Left renal cortex interstitium (tissue), 4 donors: ENCODE measurements around the gene MAN2B2. TPM values are rescaled to one million over a fixed set of nuclear protein-coding genes. Genes with fewer than 3 reads are reported as not detected.
"Not testable (repeated sequence)": the region's sequence is repeated elsewhere in the genome, so short reads cannot be mapped to it uniquely, and the experiment has no call there.

ENCODE experiments used
- DNase-seq, 4 donors: peaks; one replicate each; pipeline ENCODE4 v3.0.0-alpha.2; 2013; ENCODE audit warnings: low read depth in 4 of 4, low spot score in 2 of 4, missing footprints in 1 of 4
- polyA plus RNA-seq, 4 donors: library from polyadenylated mRNA; unstranded; fragments of 120-200 nt; gene quantifications; one replicate each; pipeline ENCODE4 v1.2.1, GENCODE V29; 2013; ENCODE audit not compliant: insufficient read length in 4 of 4

Gene MAN2B2
- polyA plus RNA-seq, 4 donors: 17.3 to 20.5 (median 19.3) TPM

DNA sequence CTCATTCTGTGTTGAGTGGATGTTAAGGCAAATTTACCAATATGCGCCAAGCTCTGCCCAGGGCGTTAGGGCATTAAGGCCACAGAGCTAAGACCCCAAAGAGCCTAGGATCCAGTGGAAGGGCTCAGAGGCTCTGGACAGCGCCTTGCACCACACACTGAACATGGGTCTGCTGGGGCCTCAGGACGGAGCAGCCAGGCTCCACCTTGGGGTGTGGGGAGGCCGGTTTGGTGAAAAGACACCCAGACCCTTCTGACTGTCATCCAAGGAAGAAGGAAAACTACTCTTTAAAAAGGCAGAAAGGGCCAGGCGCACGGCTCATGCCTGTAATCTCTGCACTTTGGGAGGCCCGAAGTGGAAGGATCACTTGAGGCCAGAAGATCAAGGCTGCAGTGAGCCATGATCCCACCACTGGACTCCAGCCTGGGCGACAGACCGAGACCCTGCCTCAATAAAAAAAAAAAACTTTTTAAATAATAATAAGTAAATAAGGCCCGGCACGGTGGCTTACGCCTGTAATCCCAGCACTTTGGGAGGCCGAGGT lies 64.2 kb downstream of the MAN2B2 start:
- no peak for DNase-seq

GRCh38 chr4:6640292-6641163 lies 65.5 kb downstream of the MAN2B2 start, which contains the start of gene MRFAP1:
TSS of gene MRFAP1 (plus strand) at chr4:6640685. CDS start at chr4:6640863, 178 bp downstream.
- DNase-seq: peak; percentile 86 to 92 (median 89)

- no peak for DNase-seq
Measured at GRCh38 chr4:6641164-6641970, 66.4 kb downstream of the MAN2B2 start.

DNA sequence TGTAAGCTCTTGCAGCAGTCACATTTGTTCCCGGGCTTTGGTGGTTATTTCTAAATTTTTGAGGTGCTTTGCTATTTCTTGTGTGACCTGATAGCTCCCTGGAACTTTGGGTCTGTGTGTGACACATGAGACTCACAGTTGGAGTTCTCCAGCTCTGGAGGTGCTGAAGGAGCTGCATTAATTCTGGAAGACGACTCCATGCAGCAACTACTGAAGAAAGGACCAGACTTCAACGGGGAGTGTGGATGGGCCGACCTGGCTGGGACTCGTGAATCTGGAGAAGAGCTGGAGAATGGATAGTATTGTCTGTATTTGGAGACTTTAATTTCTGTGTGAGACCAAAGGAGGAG lies 67.0 kb downstream of the MAN2B2 start:
- no peak for DNase-seq

- no peak for DNase-seq
Measured at GRCh38 chr4:6643141-6643847, 68.3 kb downstream of the MAN2B2 start.

GRCh38 chr4:6644792-6645530 lies 70.0 kb downstream of the MAN2B2 start:
- no peak for DNase-seq

DNA sequence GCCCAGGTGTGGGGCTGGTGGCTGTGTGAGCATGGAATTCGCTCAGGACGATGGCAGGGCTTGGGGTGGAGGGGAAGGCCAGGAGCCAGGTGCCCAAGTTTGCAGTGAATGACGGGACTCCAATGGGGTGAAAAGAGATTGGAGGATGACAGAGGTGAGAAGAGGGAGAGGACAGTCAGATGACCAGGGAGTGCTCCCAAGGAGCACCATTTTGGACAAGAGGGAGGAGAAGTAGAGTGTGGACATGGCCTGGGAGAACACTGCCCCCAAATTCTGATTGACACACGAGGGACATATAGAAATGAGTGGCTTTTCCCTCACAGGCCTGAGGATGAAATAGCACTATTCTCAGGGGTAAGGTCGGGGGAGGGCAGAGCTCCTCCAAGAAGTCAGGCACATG lies 72.2 kb downstream of the MAN2B2 start:
- DNase-seq: no peak

GRCh38 chr4:6647582-6648230 lies 72.7 kb downstream of the MAN2B2 start:
- DNase-seq: no peak

DNA sequence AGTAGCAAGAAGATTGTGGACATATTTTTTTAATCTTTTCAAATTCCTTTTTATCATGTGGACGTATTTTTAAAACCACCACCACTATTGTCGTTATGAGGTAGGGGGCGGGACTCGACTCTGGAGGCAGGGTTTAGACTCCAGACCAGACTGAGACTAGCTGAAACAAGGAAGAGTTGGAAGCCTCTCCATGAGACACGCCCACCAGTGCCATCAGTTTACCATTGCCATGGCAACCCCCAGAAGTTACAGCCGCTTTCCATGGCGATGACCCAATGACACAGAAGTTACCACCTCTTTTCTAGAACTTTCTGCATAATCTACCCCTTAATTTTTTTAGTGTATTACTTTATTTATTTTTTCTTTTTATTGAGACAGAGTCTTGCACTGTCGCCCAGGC lies 74.2 kb downstream of the MAN2B2 start:
- no peak for DNase-seq

DNA sequence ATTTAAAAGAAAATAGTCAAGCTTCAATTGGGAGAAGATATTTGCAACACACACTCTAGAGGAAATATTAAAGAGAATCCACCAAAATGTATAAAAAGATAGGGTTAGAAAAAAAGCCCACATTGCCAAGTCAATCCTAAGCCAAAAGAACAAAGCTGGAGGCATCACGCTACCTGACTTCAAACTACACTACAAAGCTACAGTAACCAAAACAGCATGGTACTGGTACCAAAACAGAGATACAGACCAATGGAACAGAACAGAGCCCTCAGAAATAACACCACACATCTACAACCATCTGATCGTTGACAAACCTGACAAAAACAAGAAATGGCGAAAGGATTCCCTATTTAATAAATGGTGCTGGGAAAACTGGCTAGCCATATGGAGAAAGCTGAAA lies 79.2 kb downstream of the MAN2B2 start:
- DNase-seq: not testable (repeated sequence)

DNA sequence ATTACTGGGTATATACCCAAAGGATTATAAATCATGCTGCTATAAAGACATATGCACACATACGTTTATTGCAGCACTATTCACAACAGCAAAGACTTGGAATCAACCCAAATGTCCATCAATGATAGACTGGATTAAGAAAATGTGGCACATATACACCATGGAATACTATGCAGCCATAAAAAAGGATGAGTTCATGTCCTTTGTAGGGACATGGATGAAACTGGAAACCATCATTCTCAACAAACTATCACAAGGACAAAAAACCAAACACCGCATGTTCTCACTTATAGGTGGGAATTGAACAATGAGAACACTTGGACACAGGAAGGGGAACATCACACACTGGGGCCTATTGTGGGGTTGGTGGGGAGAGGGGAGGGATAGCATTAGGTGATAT lies 80.3 kb downstream of the MAN2B2 start:
- not testable (repeated sequence) for DNase-seq

DNA sequence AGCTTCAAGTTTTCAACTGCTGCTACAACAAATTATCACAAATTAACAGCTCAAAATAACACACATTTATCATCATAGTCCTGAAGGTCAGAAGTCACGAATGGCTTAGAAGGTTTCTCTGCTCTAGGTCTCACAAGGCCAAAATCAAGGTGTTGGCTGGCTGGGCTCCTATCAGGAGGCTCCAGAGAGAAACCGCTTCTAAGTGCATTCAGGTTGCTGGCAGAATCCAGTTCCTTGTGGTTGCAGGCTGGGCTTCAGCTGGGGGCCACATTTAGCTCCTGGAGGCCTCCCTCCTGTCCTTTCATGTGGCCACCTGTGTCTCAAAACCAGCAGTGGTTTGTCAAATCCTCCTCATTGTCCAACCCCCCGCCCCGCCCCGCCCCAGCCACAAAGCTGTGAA lies 80.9 kb downstream of the MAN2B2 start:
- DNase-seq: no peak

DNA sequence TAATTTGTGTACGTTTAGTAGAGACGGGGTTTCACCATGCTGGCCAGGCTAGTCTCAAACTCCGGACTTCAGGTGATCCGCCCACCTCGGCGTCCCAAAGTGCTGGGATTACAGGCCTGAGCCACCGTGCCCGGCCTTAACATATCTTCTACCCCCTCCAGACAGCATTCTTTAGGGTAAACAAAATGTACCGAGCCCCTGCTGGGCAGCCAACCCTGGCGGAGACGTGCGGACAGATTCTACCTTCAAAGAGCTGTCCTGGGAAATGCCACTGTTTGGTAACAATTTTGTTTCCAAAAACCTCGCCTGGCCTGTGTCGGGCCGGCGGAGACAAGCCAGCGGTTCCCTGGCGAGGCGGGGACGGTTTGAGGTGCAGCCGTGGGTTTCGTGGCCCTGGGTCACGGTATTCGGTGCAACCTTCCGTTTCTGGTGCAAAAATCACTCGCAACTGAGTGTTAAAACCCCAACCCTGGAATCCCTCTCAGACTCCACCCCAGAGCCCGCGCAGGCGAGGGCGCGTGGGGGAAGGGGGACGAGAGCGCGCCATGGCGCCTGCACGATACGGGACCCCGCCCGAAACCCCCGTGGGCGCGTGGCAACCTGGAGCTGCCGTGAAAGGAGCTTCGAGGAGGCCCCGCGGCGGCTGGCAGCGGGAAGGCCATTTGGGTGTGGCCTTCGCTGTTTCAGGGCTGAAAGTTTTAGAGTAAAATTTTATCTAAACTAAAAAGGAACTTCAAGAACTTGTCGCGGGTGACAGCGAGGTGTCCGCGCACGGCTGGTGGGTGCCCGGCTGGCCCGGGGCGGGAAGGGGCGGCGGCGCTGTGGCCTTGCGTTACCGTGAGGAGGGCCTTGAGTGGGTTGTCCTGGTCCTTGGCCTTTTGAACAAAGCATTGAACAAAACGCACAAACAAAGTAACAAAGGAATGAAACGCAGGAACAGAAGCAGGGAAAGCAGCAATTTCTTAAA lies 82.5 kb downstream of the MAN2B2 start:
- DNase-seq: no peak

- DNase-seq: no peak
Measured at GRCh38 chr4:6658209-6658595, 83.2 kb downstream of the MAN2B2 start.

DNA sequence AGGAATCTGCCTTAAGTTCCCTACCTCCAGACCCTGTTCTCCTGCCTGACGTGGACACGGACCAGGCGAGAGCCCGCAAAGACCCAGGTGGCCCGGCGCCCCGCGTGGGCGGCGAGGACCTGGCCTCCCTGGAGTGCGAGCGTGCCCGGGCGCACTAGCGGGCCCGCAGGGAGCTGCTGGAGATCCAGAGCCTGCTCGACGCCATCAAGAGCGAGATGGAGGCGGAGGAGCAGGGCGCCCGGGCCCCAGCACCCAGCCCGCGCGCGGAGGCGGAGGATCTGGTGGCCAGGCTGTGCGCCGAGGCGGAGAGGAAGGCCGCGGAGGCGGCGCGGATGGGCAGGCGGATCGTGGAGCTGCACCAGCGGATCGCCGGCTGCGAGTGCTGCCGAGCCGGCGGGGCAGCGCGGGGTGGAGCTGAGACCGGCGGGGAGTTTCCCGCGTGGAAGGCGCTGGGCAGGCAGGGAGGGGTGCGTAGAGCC lies 83.6 kb downstream of the MAN2B2 start:
- no peak for DNase-seq

DNA sequence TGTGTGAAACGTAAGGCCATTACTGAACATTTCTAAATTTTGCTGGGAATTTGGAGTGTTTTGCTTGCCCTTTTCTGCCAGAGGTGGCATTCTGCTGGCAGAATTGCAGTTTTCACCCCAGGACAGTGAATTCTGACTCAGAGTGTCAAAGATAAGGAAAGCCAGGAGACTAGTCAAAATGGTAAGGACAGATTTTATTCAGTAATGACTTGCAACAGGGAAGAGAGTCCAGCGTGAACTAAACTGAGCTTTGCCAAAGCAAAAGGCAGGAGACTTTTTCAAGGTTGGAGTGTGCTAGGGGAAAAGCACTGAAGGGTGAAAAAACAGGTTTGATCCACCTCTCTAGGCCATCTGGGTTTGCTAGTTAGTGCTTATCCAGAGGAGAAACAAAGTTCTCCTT lies 84.9 kb downstream of the MAN2B2 start:
- no peak for DNase-seq

- no peak for DNase-seq
Measured at GRCh38 chr4:6660430-6660829, 85.4 kb downstream of the MAN2B2 start.

- DNase-seq: no peak
Measured at GRCh38 chr4:6662591-6662990, 87.6 kb downstream of the MAN2B2 start.
